Measurements from ENCODE around the gene REXO4.

The REXO4 gene

DNA sequence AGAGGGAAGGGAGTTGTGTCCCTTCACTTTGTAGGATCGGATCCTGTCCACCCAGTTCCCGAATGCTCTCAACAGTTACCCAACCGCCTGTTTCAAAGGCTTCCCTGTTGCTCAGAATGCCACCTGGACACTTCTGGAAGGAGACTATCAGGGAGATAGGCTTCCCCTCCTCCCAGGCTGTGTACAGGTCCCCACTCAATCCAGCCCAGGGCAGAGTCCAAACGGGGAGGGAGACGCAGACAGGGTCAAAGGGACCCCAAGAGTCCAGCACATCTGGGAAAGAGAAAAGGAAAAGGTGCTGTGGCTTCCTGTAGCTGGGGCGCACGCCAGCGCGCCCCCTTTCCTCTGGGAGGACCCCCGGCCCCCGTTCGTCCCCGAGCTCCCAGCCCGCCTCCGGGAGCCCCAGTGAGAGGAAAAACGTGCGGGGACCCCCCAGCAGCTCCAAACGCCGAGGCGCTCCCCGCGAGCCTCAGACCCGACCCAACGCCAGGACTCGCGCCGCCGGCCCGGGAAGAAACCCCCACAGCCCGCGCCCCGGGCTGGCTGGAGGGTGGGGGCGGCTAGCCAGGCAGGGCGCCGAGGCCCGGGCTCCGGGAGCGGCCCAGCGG, 42.6 kb downstream of the REXO4 start:
- H3K4me3 ChIP-seq (ENCODE audit: low read depth, low read length), result peak overlapping the region; percentile 82
- TF ChIP-seq, protein P1, sequence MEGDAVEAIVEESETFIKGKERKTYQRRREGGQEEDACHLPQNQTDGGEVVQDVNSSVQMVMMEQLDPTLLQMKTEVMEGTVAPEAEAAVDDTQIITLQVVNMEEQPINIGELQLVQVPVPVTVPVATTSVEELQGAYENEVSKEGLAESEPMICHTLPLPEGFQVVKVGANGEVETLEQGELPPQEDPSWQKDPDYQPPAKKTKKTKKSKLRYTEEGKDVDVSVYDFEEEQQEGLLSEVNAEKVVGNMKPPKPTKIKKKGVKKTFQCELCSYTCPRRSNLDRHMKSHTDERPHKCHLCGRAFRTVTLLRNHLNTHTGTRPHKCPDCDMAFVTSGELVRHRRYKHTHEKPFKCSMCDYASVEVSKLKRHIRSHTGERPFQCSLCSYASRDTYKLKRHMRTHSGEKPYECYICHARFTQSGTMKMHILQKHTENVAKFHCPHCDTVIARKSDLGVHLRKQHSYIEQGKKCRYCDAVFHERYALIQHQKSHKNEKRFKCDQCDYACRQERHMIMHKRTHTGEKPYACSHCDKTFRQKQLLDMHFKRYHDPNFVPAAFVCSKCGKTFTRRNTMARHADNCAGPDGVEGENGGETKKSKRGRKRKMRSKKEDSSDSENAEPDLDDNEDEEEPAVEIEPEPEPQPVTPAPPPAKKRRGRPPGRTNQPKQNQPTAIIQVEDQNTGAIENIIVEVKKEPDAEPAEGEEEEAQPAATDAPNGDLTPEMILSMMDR (IDR thresholded peaks at IDR 0.05; ENCODE audit: low read depth, low read length), result no peak

DNA sequence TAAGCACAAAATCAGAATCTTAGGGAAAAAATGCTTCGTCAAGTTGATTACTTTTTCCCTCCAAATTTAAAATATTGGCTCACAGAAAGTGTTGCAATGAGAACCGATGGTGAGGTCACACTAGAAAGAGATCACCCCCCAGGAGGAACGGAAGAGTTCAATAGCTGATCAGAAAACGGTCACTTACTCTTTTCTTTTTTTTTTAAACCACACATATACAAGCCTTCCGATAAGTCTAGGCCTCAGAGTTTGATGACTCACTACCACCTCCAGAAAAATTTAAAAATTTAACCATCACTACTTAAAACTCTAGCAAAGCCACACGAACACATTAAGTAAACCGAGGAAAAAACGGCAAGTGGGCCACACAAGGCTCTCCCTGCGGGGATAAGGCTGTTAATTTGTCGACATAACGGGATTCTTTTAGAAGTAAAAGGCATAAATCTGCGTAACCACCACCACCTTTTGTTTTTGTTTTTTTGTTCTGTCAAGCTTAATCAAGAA, 43.1 kb downstream of the REXO4 start:
- TF ChIP-seq, protein P1 (IDR thresholded peaks at IDR 0.05; ENCODE audit: low read depth, low read length), result no peak
- peak overlapping the region; percentile 82 for H3K4me3 ChIP-seq (ENCODE audit: low read depth, low read length)

DNA sequence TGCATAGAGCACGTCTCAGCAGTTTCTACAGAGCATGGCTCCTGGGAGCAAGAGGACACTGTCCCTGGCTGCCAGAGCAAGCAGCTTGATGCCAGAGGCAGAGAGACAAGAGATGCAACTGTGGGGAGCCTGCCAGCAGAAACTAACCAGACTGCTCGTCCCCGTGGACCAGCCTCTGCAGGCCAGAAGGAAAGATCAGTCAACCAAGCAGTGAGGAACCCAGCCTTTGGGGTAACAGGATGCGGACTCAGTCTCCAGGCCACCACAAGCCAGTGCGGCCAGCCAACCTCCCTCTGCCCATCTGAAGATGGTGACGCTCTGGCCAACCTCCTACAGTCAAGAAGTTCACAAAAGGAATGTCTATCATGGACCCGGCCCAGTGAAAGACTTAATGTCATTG, 45.7 kb downstream of the REXO4 start:
- no peak overlapping the region for H3K4me3 ChIP-seq (ENCODE audit: low read depth, low read length)
- TF ChIP-seq, protein P1 (IDR thresholded peaks at IDR 0.05; ENCODE audit: low read depth, low read length), result no peak

DNA sequence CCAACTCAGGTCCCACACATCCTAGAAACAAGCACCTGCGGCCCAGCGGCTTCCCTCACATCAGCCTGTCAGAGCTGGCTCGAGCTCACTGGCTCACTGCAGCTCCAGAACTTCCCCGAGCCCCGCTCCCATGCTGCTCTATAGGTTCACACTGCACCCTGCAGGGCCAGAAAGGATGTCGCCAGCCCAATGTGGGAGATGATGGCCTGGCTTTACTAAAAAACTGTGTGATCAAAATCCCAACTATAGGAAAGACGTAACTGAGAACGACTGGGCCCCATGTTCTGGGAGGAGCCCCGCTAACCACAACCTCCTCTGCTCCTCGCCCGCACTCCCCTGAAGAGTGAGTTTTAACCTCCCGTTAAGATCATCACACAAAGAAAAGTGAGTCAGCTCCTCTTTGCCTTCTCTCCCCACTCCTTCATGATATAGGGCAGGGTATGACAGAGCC, 46.5 kb downstream of the REXO4 start:
- TF ChIP-seq, protein P1 (IDR thresholded peaks at IDR 0.05; ENCODE audit: low read depth, low read length), result no peak
- no peak overlapping the region for H3K4me3 ChIP-seq (ENCODE audit: low read depth, low read length)

DNA sequence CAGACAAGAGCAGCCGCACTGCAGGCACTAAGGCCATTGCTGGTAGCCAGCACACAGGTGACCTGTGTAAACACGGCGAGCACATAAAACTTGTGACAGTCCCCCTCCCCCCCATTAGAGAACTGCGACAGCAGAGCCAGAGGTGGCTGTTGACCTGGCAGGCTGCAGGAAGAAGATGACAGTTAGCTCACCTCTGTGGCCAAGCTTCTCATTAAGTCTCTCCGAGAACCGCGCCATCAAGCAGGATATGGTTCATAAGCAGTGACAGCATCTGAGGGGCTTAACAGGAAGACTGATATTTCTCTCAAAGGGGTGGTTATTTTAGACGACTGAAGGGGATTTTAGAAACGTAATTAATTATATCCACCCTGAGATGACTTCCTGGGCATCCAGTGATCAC, 47.1 kb downstream of the REXO4 start:
- TF ChIP-seq, protein P1 (IDR thresholded peaks at IDR 0.05; ENCODE audit: low read depth, low read length), result no peak
- no peak overlapping the region for H3K4me3 ChIP-seq (ENCODE audit: low read depth, low read length)

DNA sequence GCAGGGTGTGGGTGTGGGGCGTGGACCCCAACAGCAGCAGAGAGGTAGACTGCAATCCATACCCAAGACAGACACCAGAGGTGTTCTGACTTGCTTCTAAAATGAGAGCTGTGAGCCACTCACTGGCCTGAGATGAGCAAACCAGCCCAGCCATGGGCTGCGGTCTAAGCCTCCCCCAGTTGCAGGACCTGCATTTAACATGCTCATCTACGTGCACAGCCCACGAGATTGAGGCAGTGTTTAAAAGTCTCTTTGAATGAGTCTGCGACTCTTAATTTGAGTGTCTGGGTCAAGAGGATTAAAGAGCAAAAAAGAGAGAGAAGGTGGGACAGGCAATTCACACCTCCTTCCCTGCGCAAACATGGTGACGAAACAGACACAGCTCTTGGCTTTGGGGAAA, 47.9 kb downstream of the REXO4 start:
- H3K4me3 ChIP-seq (ENCODE audit: low read depth, low read length), result no peak overlapping the region
- TF ChIP-seq, protein P1 (IDR thresholded peaks at IDR 0.05; ENCODE audit: low read depth, low read length), result no peak

DNA sequence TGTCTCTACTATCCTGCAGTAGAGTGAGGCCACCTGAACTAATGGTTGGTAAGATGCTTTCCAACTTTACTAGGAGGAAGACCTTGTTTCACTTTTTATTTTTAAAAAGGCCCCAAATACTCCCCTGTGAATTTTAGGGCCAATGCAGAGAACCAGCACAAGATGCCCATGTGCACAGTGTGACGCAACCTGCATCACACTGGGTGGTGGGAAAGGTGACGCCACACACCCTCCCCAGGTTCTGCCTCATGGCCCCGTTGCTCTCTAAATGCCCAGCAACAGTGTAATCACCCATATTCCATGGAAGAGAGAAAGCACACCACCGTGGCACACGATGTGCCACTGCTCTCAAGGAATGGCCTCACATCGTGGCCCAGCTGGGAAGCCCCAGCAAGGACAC, 48.4 kb downstream of the REXO4 start:
- TF ChIP-seq, protein P1 (IDR thresholded peaks at IDR 0.05; ENCODE audit: low read depth, low read length), result no peak

More for the DNA sequence above, 48.4 kb downstream of the REXO4 start:
- no peak overlapping the region for H3K4me3 ChIP-seq (ENCODE audit: low read depth, low read length)
